Measurements from ENCODE around the gene ADARB1. TPM values are rescaled to one million over a fixed set of nuclear protein-coding genes. Genes with fewer than 3 reads are reported as not detected.
A peak's percentile ranks its signal among the peaks of the same experiment; 100 is the strongest.

ADARB1 gene
- total and polyA plus RNA-seq, 2 of the 4 experiments (the other 2 are of a cell fraction): 39.8 to 47.3 TPM

DNA sequence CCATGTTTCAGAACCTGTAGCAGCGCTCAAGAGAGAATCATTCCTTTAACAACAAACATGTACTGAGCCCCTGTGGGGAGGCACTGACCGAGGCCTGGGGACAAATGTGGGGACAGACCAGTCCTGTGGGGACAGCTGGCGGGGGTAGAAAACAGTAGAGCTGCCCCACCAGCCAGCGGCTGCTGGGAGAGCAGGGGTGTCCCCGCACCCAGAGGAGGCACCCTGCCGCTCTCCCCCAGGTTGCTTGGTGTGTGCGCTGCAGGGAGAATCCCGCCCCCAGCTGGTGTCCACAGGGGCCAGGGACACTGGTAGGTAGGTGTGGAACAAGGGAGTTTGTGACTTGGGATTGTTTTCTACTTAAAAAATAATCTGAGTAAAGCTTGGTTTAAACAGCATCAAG lies 62.1 kb downstream of the ADARB1 start:
- peaks cover 89% of the 10 kb centered on the region for H4K20me1 ChIP-seq (ENCODE audit: insufficient read depth, low read length)
- H3K4me3 ChIP-seq (ENCODE audit: insufficient read depth, low read depth, low read length): no peak overlapping the region
- no peak overlapping the region for H2AFZ ChIP-seq (replicated peaks; ENCODE audit: low read length, poor library complexity)
- H4K91ac ChIP-seq (ENCODE audit: insufficient read depth, low read depth, low read length): no peak overlapping the region
- H3K23ac ChIP-seq (ENCODE audit: low read depth, low read length): peak overlapping the region; percentile 14; the same call in 1 of the 2 replicates
- ChIA-PET CTCF (interaction anchor here (0.6 to 3.0 kb wide), 14 partner anchors 9 to 199 kb away, joined by 3 to 21 read pairs (median 4); no protein-coding TSS in a partner anchor), POLR2A (ENCODE audit: unreplicated experiment) (interaction anchor here (0.5 kb wide), 1 partner anchor 29 kb away, joined by 3 read pairs; no protein-coding TSS in a partner anchor)
- TF ChIP-seq POLR2A (IDR thresholded peaks at IDR 0.05; ENCODE audit: low read depth, low read length) (no peak), CEBPB (IDR thresholded peaks at IDR 0.05; ENCODE audit: low read depth, low read length) (no peak), MAFK (IDR thresholded peaks at IDR 0.05; ENCODE audit: low read depth, low read length) (no peak), FOS (IDR thresholded peaks at IDR 0.05; ENCODE audit: low read depth, low read length) (no peak), CTCF (conservative IDR thresholded peaks at IDR 0.05; ENCODE audit: low read depth, low read length) (no peak), RCOR1 (IDR thresholded peaks at IDR 0.05; ENCODE audit: insufficient replicate concordance, low read length) (no peak), RAD21 (IDR thresholded peaks at IDR 0.05; ENCODE audit: low read length) (no peak), MXI1 (IDR thresholded peaks at IDR 0.05; ENCODE audit: borderline replicate concordance, low read depth, low read length) (no peak), USF2 (IDR thresholded peaks at IDR 0.05; ENCODE audit: low read depth, low read length) (no peak), BHLHE40 (IDR thresholded peaks at IDR 0.05; ENCODE audit: low read depth, low read length) (no peak), RFX5 (IDR thresholded peaks at IDR 0.05; ENCODE audit: low read depth, low read length) (no peak), CHD1 (IDR thresholded peaks at IDR 0.05; ENCODE audit: low read depth, low read length) (no peak), SMC3 (IDR thresholded peaks at IDR 0.05; ENCODE audit: low read depth, low read length) (no peak), NFE2L2 (IDR thresholded peaks at IDR 0.05; ENCODE audit: low read depth, low read length) (no peak), MAZ (IDR thresholded peaks at IDR 0.05; ENCODE audit: borderline replicate concordance, low read depth, low read length) (no peak)
- TF ChIP-seq, protein P1, sequence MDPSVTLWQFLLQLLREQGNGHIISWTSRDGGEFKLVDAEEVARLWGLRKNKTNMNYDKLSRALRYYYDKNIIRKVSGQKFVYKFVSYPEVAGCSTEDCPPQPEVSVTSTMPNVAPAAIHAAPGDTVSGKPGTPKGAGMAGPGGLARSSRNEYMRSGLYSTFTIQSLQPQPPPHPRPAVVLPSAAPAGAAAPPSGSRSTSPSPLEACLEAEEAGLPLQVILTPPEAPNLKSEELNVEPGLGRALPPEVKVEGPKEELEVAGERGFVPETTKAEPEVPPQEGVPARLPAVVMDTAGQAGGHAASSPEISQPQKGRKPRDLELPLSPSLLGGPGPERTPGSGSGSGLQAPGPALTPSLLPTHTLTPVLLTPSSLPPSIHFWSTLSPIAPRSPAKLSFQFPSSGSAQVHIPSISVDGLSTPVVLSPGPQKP (IDR thresholded peaks at IDR 0.05; ENCODE audit: borderline replicate concordance, low read depth, low read length): no peak
- no peak overlapping the region for H3K14ac ChIP-seq (replicated peaks; ENCODE audit: low read depth, low read length)
- H3K18ac ChIP-seq (ENCODE audit: low read depth, low read length): no peak overlapping the region; the same call in 1 of the 2 replicates
- no peak overlapping the region for H3K56ac ChIP-seq (ENCODE audit: extremely low read depth, insufficient read depth, low read length)
- H2BK5ac ChIP-seq (ENCODE audit: low read depth, low read length, poor library complexity, severe bottlenecking): peak overlapping the region; percentile 42
- ATAC-seq (ENCODE audit: low read depth) (no peak), DNase-seq (no peak)
- H3K4ac ChIP-seq (ENCODE audit: low read depth, low read length): 0 out of 2 replicates have a peak overlapping the region, but pooled peaks have one; percentile 8
- H2AK5ac ChIP-seq (ENCODE audit: low read depth, low read length): no peak overlapping the region
- H3K79me1 ChIP-seq (ENCODE audit: low read depth in 1 of 2, low read length in 2 of 2): peaks cover 36 to 83% of the 10 kb centered on the region in 2 experiments; a peak in 3 of 4 replicates
- H2AK9ac ChIP-seq (replicated peaks; ENCODE audit: low read depth, low read length, poor library complexity): no peak overlapping the region
- H3K27ac ChIP-seq (ENCODE audit: insufficient read depth, low read length): 0 out of 2 replicates have a peak overlapping the region, but pooled peaks have one; percentile 12
- H2BK20ac ChIP-seq (ENCODE audit: low read depth, low read length): no peak overlapping the region
- no peak overlapping the region for H3K9ac ChIP-seq (ENCODE audit: low read depth, low read length)
- dilution Hi-C loops (cut with HindIII; ENCODE audit: low sequenced_read_pairs, unreplicated experiment) (no loop called here), intact Hi-C loops (cut with micrococcal nuclease) (loop anchor here (5.0 to 10.0 kb wide), 4 partner anchors 174 to 332 kb away; partner anchors contain the start of genes PTTG1IP and UBE2G2), in situ Hi-C loops (cut with MboI; ENCODE audit: low sequenced_read_pairs) (no loop called here)
- no peak overlapping the region for H4K5ac ChIP-seq (ENCODE audit: low read depth, low read length)
- no peak overlapping the region for H4K8ac ChIP-seq (ENCODE audit: low read depth in 2 of 2, low read length in 2 of 2)
- WGBS, 2 experiments (ENCODE audit: extremely low coverage in 2 of 2, insufficient read length in 1 of 2): 88% methylated on average over 3 of the region's 8 CpGs; no CpG with 5 or more reads in 1 of the 2 experiments
- H3K36me3 ChIP-seq (ENCODE audit: control insufficient read depth, insufficient read depth, low read length): peaks cover 40% of the 10 kb centered on the region
- no peaks in the 10 kb centered on the region for H3K27me3 ChIP-seq (ENCODE audit: control insufficient read depth, insufficient read depth, low read length)
- H2BK15ac ChIP-seq (ENCODE audit: low read depth, low read length): no peak overlapping the region
- peaks cover 32% of the 10 kb centered on the region for H3K4me1 ChIP-seq (ENCODE audit: control insufficient read depth, insufficient read depth, low read length)
- H3K4me2 ChIP-seq (ENCODE audit: low read depth, low read length): no peak overlapping the region
- no peak overlapping the region for H2BK120ac ChIP-seq (ENCODE audit: low read depth, low read length)
- H3K9me1 ChIP-seq (ENCODE audit: insufficient read depth, low read length): peaks cover 7% of the 10 kb centered on the region
- H3K9me3 ChIP-seq (ENCODE audit: control insufficient read depth, insufficient read depth, low read length): no peaks in the 10 kb centered on the region
- BruUV-seq (replicated peaks): no TSS peak

Measured in IMR-90 (cell line).